HG02973 (cell line): ENCODE measurements around the gene SYTL2.
"Not testable (repeated sequence)": the region's sequence is repeated elsewhere in the genome, so short reads cannot be mapped to it uniquely, and the experiment has no call there.

Source experiments
- ATAC-seq: cut with Tn5 transposase; IDR thresholded peaks from one replicate; pipeline ENCODE4 v1.9.1; 2021; ENCODE audit warnings: moderate library complexity; ENCODE audit not compliant: unreplicated experiment

Gene SYTL2

GRCh38 chr11:85795712-85796487, 15.0 kb downstream of the SYTL2 start:
- ATAC-seq, result no peak

GRCh38 chr11:85791409-85791990, 19.4 kb downstream of the SYTL2 start:
- no peak for ATAC-seq

DNA sequence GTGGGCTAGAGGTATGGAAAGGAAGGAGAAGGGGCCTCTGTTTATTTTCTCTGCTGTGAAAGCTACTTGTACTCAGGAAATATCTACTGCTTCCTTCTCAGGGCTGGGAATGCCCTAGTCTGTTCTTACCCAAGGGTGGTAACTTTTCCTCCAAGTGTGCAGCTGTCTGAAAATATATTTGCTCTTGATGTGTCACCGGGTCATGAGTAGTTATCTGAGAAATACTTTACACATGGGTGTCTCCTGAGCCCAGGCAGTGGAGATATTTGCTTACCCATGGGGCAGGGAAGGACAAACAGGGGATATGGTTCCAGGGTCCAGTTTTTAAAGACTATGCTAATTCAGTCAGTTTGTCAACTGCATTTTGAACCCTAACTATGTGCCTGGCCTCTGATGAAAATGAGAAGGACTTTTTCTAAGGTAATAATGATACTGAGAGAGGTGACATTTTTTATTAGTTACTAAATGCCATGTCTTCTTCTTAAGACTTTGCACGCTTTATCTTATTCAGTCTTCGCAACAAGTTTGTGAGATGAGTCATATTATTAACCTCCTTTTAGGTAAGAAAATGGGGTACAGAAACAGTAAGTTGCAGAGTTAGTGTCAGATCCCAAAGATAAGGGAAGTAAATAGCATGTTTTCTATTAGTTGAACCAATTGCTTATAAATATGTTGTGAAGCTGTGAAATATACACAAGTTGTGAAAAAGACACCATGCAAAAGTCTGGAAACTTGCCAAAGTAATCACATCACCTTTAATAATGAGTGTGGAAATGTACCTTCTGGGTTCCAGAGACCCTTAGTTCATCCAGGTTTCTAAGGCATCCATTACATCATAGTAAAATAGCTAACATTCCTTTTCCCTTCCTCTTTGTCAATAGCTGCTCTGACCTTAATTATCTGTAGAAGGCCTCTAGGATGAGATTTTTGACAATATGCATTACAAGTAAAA, 22.9 kb downstream of the SYTL2 start:
- no peak for ATAC-seq

GRCh38 chr11:85787168-85787567, 23.8 kb downstream of the SYTL2 start:
- no peak for ATAC-seq

DNA sequence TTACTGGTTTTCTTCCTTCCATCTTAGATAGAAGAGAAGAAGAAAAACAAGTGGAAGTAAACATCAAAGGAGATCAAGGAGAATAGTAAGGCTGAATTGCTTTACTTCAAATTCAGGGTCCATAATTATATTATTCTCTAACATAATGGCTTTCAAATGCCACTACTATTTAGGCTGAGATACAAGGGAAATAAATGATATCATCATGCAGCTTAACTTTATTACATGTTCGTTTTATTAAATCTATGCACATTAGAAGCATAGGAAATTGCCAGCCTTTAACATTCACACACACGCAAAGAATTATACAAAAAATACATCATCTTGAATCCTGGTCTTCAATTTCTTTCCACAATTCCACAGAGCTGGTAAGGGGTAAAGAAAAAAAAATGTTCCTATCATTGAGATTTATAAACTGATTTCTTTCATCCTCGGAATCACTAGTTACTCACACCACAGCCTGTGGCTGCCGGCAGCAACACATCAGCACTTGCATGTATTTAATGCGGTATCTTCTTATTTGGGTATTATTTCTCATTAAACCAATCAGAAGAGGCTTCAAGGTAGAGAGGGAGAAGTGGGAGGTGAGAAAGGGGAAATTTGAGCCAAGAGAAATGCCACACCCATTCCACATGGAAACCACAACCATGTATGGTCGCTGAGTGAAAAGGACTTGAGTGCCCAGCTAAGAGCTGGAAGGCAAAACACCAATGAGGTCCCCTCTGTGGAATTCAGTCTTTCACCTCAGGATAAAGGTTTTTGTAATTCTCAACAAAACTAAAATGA, 26.3 kb downstream of the SYTL2 start:
- ATAC-seq, result no peak

GRCh38 chr11:85783758-85784157, 27.2 kb downstream of the SYTL2 start:
- ATAC-seq, result no peak

- ATAC-seq, result not testable (repeated sequence)
Observed at GRCh38 chr11:85780780-85781517, 30.0 kb downstream of the SYTL2 start.

- no peak for ATAC-seq
Observed at GRCh38 chr11:85779956-85780640, 30.8 kb downstream of the SYTL2 start.

- not testable (repeated sequence) for ATAC-seq
Observed at GRCh38 chr11:85777603-85777972, 33.4 kb downstream of the SYTL2 start.

- no peak for ATAC-seq
Observed at GRCh38 chr11:85776951-85777602, 33.9 kb downstream of the SYTL2 start.

DNA sequence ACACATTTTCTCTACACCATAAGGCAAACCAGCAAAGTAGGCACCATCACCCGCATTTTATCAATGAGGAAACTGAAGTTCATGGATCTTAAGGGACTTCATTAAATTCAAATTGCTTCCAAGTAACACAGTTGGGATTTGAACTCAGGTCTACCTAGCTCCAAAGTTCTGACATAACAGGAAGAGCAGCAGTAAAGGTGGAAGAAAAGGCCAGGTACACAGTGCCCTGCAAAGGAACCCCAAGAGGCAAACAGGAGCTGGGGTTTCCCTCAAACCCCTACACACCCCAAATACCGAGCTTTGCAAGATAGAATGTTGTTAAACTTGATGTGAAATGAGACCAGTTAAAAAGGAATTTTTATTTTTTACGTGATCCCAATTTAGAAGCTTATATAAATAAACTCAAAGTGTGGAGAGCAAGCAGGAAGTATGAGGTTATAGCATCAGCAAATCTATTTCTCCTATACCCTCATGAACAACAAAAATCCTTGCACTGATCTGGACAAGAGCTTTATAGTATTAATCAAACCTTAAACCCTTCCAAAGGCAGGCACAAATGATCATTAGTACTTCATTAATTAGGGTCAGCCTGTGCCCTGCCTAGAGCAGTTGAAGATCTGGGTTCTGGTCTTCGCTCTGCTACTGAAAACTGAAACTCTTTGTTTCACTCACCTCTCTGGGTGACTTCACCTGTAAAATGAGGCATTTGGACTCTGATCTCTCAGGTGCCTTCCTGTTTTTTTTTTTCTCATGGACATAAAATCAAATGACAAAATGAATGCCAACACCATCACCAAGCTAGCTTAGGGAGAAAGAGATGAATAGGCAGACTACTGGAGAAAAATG, 36.5 kb downstream of the SYTL2 start:
- no peak for ATAC-seq

- no peak for ATAC-seq
Observed at GRCh38 chr11:85772695-85773094, 38.2 kb downstream of the SYTL2 start.

DNA sequence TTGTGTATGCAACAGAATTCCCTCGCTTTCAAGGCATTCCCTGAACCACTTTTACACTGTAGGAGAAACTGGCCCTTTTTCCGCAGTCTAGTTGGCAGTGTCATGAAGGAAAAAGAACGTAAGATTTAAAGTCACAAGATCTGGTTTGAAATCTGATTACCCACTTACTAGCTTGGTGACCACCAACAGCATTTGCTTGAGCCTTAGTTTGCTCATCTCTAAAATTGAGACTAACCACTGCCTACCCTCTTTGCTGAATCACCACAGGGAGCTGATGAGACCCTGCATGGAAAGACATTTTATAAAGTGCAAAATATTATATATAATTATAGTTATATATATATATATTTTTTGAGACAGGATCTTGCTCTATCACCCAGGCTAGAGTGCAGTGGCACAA, 39.4 kb downstream of the SYTL2 start:
- no peak for ATAC-seq

GRCh38 chr11:85769771-85770170, 41.2 kb downstream of the SYTL2 start:
- no peak for ATAC-seq

DNA sequence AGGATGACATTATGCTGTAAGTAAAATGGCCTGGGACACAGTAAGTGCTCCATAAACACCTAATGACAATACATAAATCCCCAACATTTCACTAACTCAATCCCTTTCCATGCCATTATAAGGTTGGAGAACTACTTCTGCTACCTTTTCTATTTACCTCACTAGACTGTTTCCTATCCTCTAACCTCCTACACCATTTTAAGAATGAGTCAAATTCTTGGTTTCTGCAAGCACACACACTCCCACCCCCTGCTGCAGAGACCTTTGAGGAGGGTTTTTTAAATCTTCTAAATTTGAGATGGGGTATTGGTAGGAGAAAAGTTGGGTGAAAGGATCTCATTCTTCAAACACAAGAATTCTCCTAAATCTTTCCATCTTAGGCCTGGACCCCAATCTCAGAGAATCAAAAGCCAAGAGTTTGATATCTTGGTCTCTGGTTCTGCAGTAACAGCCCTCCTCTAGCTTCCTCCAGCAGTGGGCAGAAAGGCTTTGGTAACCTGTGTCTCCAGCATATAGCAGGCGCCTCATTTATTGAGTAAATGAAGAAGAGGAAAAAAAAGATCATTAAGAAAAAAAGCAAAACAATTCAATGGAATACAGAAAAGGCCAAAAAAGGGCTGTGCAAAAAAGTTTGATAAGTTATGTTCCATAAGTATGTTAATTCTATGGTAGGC, 42.3 kb downstream of the SYTL2 start:
- peak; percentile 52 for ATAC-seq

DNA sequence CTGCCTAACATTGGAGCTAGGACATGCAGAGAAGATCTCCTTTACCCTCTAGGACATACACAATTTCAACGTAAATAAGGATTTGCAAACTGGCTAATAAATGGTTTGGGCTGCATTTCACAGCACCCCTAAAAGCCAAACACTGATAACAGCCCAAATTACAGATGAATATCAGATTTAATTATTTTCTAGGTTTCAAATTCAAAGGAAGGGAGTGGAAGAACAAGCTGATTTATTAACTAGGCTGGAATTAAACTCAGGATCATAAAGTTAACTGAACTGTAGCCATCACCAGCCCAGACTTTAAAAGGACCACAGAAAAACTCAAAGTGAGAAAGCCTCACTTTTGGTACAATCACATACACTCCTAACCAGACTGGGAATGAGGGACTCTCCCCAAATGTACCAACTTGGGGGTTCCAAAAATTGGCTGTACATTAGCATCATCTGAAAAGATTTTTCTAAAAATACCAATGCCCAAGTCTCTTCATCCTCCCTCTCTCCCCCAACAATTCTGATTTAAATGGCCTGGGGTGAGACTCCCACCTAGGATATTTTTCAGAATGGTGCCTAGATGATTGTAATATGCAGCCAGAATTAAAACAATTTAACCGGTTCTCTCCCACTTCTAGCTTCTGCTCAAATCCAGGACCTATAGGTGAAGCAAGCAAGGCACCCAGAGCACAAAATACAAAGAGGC, 43.5 kb downstream of the SYTL2 start:
- ATAC-seq, result no peak

- ATAC-seq, result no peak
Observed at GRCh38 chr11:85766721-85767161, 44.2 kb downstream of the SYTL2 start.
